Measurements from ENCODE around the gene ARHGAP29.
"Not testable (repeated sequence)": the region's sequence is repeated elsewhere in the genome, so short reads cannot be mapped to it uniquely, and the experiment has no call there.

GRCh38 chr1:94164885-94165284, 72.5 kb downstream of the ARHGAP29 start:
- not testable (repeated sequence) for TF ChIP-seq CTCF (IDR thresholded peaks at IDR 0.05; ENCODE audit: insufficient read depth, low read depth, low read length); EZH2 (IDR thresholded peaks at IDR 0.05; ENCODE audit: insufficient read depth, low read length)

All from astrocyte (in vitro differentiated cells and primary cell).